ENCODE results near the gene DTX1.

The DTX1 gene

GRCh38 chr12:113095405-113095804, 38.9 kb downstream of the DTX1 start:
- no peak for DNase-seq

- no peak for DNase-seq
Observed at GRCh38 chr12:113096675-113097461, 40.3 kb downstream of the DTX1 start.

GRCh38 chr12:113097716-113098440, 41.3 kb downstream of the DTX1 start:
- no peak for DNase-seq

- no peak for DNase-seq
Observed at GRCh38 chr12:113098441-113099028, 42.0 kb downstream of the DTX1 start.

- no peak for DNase-seq
Observed at GRCh38 chr12:113099364-113099763, 42.8 kb downstream of the DTX1 start.

- no peak for DNase-seq
Observed at GRCh38 chr12:113099764-113100163, 43.2 kb downstream of the DTX1 start.

- DNase-seq = no peak
Observed at GRCh38 chr12:113101751-113102150, 45.2 kb downstream of the DTX1 start.

- DNase-seq = no peak
Observed at GRCh38 chr12:113102811-113103210, 46.3 kb downstream of the DTX1 start.

- no peak for DNase-seq
Observed at GRCh38 chr12:113103756-113104450, 47.4 kb downstream of the DTX1 start.

- no peak for DNase-seq
Observed at GRCh38 chr12:113104953-113105510, 48.5 kb downstream of the DTX1 start.

- DNase-seq = no peak
Observed at GRCh38 chr12:113105606-113106271, 49.2 kb downstream of the DTX1 start.

GRCh38 chr12:113106361-113106760, 49.8 kb downstream of the DTX1 start:
- no peak for DNase-seq

- no peak for DNase-seq
Observed at GRCh38 chr12:113108308-113108707, 51.8 kb downstream of the DTX1 start.

GRCh38 chr12:113109360-113109759, 52.8 kb downstream of the DTX1 start:
- no peak for DNase-seq

- DNase-seq = no peak
Observed at GRCh38 chr12:113109872-113110599, 53.5 kb downstream of the DTX1 start.

- DNase-seq = no peak
Observed at GRCh38 chr12:113111247-113111646, 54.7 kb downstream of the DTX1 start.

- DNase-seq = no peak
Observed at GRCh38 chr12:113112043-113112899, 55.7 kb downstream of the DTX1 start.

GRCh38 chr12:113113397-113113796, 56.9 kb downstream of the DTX1 start:
- no peak for DNase-seq

GRCh38 chr12:113114447-113115178, 58.1 kb downstream of the DTX1 start:
- no peak for DNase-seq

Measured in GDM1 (cell line).